GM18507 (cell line): ENCODE results near the gene C9.
"Not testable (repeated sequence)": the region's sequence is repeated elsewhere in the genome, so short reads cannot be mapped to it uniquely, and the experiment has no call there.

ENCODE experiments used
- DNase-seq: peaks from one replicate; pipeline ENCODE4 v3.0.0; 2011; ENCODE audit warnings: low read depth; ENCODE audit not compliant: insufficient read length; ENCODE audit errors: extremely low spot score
- FAIRE-seq: peaks from 2 replicates; lab custom pipeline; 2011; peaks lifted over from hg19 to GRCh38; lab: Jason Lieb, UNC

Gene C9

DNA sequence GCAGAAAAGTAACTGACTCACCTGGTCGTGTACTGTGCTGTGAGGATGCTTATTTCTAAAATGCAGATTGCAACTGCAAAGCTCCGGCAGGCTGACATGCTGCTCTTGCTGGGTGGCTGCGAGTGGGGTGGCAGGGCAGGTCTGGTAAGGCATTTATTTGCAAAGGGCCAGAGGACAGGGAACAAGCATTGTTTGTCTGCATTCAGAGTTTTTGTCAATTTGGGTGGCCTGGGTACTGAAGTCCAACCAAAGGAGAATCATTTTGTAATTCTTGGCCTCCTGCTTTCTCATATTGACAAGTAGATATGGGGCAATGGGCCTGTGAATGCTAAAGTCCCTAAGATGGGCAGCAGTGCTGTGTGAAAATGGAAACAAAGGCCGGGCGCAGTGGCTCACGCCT, at the start of gene C9:
Gene C9, minus strand, starts transcription at position 129 of the 400 bp plus-strand sequence. Its CDS starts 31 bp downstream, at position 98.
- no peak for FAIRE-seq
- no peak for DNase-seq

DNA sequence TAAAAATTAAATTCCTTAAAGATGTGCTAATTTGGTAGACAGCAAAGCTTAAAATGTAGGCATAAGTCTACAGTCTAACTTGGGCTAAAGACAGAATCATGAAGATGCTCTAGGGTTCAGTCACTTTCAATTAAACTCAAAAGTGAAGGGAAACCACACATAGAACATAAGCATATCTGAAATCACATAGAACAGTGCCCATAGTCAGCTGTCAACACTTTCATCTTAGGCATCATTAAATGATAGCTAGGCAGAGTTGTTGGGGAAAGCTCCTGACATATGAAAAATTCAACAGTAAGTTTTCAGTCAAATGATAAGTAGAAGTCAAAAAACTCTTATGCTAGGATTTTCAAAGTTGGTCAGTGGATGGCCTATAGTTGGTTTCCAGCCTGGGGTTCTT, 49.5 kb upstream of the C9 start:
- no peak for DNase-seq
- no peak for FAIRE-seq

DNA sequence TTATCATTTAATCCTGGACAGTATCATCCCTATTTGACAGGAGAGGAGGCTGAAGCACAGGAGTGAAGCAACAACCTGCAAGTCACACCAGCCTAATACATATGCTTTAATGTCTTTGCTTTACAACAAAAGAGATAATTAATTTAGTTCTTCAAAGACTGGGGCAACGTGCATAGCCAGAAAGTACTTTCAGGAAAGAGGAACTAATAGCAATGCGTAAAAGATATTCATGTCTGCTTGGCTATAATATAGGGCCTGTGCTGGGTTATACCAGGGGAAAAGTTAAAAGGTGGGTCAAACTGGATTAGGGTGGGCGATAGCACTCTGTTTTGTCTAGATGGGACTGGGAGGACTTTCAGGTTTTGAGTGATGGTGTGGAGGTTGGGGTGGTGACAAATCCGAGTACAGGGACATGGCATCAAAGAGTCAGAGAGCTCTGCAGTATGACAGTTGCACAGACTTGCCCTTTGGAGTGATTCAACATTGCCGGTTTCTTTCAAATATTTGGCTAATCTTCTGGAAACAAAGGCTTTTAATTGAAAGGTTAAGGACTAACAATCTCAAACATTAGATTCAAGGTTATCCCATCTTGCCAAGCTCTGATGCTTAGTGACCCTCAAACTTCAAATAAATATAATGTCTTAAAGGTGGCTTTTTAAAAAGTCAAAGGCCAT, 48.6 kb upstream of the C9 start:
- FAIRE-seq (no peak), DNase-seq (no peak)

DNA sequence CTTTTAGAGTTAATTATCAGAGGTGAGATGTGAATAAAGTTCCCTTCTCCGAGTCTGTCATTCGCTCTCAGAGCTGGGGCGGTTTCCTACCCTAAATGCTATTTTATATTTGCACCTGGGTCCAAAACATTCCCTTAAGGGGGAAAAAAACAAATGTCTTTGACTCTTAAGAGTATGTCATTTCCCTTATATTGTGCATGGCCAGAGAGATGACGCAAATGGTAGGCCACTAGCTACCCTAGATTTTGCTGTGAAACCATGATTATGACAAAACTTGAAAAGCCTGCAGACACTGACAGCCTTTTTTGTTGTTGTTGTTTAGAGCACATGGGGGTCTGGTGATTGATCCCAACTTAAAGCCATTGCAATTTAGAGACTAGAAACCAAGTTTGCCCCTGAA, 47.7 kb upstream of the C9 start:
- FAIRE-seq (no peak), DNase-seq (no peak)

DNA sequence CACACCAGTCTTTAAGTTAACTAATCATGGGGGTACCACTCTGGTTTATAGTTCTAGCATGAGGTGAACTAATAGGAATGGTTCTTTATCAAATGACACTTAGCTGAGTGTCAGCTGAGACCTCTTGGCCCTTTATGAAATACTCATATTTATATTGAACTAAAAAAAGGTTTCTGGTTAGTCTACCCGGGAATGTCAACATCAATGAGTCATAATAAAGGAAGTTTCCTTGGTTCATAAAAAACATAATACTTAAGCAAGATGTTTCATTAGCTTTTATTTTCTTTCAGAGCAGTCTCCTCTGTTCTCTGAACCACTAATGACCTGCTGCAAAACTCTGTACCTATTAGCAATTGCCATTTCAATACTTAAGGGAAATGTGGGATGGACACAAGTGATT, 46.8 kb upstream of the C9 start:
- no peak for DNase-seq
- FAIRE-seq: no peak

DNA sequence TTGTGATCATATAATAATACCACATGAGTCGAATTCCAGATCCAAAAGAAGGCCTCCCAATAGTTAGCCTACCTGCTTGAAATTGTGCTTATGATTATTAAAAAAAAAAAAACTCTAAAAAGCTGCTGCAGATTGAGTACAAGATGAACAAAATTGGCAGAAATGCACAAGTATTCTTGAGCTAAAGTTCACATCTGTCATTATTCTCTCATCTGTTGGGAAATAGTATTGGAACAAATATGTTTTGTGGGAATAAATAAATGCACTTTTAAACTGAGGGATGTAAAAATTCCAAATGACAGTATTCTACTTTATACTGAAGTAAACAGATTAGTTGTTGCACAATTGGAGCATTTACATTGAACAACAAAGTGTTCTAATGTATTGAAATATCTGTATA, 44.7 kb upstream of the C9 start:
- no peak for DNase-seq

DNA sequence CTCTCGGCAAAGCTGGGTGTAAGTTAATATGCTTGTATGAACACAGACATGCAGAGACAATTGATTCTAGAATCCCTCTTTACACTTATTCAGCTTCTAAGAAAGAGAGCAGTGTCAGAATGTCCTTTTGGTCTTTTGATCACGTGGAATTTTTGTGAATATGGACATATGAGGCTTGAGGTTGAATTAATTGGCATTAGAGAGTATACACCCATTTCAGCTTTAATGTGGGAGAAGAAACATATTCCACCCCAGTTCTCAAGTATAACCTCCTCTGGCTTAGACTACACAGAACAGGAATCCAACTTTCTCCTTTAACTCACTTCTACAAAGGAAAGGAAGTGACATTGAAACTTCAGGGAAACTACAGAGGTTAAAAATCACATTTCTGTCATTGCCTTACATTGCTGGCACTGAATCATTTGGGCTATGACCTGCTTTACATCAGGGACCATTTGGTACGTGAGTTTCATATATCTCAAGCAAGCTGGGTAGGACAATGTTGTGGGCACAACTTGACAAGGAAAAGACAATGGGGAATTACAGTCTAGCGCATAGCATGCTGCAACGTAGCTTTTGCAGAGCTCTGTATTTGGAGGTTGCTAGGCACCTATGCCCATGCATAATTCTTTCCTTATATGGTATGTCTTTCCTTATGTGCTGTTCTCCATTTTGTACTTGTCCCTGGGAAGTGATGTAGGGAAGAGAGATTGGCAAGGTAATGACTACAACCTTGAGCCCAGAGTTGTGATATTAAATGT, 41.0 kb upstream of the C9 start:
- DNase-seq (no peak), FAIRE-seq (no peak)

More for the DNA sequence above, 44.7 kb upstream of the C9 start:
- FAIRE-seq: no peak

DNA sequence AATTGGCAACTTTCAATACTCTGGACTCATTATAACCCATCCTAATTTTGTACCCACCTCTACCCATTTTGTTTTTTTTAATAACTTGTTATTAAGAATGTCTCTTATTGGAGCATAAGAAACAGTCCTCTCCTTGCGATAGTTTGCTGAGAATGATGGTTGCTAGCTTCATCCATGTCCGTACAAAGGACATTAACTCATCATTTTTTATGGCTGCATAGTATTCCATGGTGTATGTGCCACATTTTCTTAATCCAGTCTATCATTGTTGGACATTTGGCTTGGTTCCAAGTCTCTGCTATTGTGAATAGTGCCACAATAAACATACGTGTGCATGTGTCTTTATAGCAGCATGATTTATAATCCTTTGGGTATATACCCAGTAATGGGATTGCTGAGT, 39.5 kb upstream of the C9 start:
- FAIRE-seq, DNase-seq: not testable (repeated sequence)

DNA sequence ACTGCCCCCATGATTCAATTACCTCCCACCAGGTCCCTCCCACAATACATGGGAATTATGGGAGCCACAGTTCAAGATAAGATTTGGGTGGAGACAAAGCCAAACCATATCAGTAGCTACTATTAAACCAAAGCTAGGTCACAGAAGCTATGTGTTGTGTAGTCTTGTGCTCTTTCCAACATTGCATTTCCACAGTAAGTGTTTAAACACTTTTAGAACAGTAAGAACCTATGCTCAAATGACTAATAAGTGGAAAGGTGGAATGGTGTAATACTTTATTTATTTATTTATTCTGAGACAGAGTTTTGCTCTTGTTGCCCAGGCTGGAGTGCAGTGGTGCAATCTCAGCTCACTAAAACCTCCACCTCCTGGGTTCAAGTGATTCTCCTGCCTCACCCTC, 37.8 kb upstream of the C9 start:
- not testable (repeated sequence) for FAIRE-seq, DNase-seq

DNA sequence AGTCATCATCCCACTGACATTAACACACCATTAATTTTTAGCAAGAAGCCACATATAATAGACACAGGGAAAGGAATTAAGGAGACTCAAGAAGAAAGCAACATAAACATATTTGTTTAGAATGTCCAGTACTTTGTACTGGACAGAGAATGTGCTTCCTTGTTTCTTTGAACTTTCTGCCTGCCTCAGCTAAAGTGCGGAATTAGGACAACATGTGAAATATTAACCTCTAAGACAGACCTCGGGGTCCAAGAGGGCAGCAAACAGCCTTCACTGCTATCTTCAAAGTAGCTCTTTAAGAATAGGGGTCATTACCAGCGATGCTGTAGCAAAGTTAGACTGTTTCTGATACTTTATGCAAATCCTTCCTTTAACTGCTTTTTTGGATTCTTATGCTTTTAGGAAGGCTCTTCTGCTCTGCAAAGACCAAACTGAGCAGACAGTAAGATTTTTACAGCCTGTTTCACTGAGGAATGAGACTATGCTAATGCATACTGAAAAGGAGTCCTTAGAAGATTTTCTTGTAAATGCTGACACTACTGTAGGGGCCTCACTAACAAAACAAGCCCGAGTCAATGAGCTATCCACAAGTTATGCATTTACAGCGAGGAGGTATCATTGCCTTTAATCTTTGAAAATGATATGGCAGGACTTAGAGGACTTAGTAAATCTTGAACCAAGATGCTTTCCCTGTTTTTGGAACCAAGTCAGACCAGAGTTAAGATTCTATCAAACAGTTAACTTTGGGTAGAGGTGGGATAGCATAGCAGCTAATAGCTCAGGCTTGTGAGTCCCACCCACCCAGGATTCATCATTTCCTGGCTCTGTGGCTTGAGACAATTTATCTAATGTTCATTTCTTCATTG, 36.7 kb upstream of the C9 start:
- DNase-seq: no peak
- FAIRE-seq: no peak

DNA sequence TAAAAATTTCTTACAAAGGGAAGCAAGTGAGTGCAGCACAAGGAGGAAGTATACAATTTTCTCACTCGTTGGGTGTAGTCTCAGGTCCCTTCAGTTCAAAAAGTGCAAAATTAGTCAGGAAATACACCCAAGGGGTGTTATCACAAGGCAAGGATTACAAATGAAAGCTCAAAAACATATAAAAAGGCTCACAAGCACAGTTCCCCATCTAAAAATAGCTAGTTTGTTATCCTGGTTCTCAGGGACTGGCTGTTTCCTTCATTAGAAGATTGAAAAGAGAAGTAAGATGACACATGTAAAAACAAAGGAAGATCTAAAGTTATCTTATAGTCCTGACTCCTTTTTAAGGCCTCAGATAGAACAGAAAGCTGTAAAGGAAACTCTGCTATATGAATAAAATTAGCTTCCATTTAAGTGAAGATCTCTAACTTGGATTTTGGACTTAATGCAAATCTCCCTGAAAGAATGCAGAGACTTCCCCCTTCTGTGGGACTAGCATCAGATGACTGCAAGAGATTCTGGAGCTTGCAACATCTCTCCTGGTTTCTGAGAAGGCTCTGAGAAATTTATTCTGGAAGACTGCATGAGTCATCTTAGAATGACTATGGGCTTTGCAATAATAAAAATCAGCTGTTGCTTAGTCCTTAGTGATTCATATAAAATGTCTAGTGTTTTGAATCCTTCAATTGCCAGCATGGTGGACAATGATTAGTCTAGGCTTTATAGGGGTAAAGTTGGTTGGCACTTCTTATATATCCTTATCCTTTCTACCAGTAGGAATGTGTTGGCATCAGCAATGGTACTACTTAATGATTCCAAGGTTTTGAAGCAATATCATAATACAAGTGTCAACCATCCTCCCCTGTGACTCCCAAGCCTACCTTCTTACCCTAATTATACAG, 35.1 kb upstream of the C9 start:
- FAIRE-seq: no peak
- DNase-seq: no peak

DNA sequence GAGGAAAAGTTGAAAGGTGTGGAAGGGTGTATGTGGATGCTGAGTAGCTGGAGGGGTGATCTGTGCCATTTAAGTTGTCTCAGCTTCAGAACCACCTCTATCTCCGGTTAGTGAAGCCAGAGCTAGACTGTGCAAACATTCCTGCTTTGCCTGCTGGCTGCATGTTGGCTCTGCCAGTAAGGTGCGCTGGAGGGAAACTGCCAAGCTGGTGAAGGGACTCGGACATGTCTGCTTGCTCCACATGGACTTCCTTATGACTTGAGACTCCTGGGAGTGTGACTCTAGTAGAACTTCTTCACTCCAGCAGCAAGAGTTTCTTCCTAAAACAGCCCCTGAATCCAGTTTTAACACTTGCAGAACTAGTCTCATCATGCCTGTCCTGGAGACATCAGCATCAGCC, 32.5 kb upstream of the C9 start:
- DNase-seq (no peak), FAIRE-seq (no peak)

DNA sequence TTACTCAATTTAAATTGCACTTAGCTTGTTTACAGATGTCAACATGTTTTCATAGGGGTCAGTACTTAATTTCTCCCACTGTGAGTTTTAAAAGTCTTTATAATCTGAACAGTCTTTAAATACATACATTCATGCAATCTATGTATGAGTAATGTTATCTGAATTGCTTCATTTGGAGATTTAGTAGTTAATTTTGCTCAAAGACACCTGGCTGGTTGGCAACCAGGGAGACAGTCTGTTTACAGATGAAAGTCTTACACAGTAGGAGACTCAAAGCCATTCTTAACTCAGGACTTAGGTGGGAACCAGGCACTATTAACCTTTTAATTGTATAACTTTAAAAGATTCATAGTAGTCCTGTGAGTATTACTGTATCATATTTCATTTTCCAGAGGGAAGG, 31.2 kb upstream of the C9 start:
- DNase-seq (no peak), FAIRE-seq (no peak)

DNA sequence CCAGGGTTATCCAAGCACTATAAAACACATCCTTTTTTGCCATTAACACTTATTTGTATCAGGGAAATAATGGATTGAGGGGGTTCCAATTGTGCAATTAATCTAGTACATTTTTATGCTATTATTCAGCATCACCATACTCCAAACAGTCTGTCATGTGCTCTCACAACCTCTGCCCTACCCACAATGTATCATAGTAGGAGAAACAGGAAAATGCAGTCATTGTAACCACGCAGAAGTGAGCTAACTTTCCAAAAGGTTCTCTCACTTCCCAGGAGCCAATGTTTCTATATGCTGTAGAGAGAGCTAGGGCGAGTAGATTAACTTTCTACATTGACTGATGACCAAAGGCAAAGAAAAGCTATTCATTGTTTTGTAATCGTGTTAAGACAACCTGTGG, 30.7 kb upstream of the C9 start:
- no peak for FAIRE-seq
- no peak for DNase-seq

DNA sequence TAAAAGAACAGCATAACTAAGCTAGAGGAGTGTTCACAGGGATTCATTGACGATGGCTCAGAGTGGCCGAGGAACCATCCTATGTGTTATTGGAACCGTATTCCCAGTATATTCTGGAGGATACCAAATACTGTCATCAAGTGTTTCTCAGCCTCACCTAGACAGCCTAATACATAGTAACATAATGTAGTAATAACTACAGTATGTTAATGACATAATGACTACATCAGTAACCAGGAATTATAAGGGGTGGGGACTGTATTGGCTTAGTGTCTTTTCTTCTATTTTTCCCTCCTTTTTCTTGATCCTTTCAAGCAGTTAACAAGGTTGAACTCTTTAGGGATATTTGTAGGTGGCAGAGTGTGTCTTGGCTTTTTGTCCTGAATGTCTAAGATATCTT, 26.6 kb upstream of the C9 start:
- FAIRE-seq: no peak
- DNase-seq: no peak

DNA sequence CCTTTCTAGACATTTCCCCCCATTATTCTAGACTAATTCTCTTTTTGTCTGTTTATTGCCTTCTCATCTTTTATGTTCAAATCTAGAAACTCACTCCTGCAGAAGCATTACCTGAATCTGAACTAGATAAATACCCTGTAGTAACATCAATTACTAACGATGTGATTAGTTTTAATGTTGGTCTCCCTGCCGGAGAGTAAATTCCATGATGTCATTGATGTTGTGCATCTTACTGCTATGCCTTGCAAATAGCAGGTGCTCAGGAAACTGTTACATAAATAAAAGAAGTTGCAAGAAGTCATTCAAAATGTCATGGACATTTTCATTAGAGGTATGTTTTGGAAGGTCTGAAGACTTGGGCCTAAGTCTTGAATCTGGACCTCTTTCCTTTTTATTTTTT, 23.0 kb upstream of the C9 start:
- FAIRE-seq: no peak

DNA sequence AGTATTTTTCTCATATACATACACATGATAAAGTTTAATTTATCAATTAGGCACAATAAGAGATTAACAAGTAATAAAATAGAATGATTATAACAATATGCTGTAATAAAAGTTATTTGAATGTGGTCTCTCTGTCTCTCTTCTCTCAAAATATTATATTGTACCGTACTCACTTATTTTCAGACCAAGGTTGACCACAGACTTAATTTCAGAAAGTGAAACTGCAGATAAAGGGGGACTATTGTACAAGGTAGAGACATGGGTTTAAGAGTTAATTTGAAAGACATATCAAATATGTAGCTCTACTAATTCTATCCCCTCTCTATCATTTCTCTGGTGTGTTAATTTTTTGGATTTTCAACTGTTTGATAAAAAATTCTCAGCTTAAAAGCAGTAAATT, 20.0 kb upstream of the C9 start:
- DNase-seq (no peak), FAIRE-seq (no peak)

More for the DNA sequence above, 23.0 kb upstream of the C9 start:
- no peak for DNase-seq

DNA sequence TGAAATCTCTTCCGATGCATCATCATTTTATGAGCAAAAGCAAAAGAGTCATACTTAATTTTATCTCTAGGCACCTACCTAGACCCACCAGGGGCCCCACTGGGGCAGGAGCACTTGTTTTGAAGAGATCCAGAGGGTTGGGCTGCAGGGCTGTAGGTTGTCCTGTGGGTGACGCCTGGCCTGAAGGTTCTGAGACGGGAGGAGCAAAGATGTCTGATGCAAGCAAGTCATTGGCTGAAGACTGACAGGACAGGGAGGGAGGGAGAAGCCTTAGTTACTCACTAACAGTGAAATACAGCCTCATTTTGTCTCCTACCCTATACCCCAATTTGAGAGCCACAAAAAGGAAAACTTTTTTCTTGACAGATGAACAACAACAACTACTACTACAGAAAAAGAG, 17.1 kb upstream of the C9 start:
- DNase-seq (no peak), FAIRE-seq (no peak)

DNA sequence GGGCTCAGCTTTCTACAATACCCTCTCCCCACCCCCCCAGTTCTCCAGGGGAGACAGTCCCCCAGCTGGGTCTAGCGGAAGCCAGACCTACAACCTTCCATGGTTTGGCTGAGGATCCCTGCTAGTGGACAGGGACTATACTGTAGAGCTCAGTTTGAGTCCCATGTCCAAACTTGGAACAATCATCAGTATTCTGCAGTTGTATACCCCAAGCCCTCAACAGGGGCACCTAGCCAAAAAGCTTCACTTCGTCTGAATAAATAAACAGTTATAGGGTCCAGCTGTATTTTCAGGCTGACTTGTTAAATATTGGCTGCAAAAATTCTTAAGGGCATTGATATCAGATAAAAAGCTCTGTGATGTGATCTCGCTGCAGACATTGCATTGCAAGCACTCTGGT, 15.4 kb upstream of the C9 start:
- FAIRE-seq (no peak), DNase-seq (no peak)
